ENCODE data around the gene AGBL1.

- TF ChIP-seq CTCF (IDR thresholded peaks at IDR 0.05; ENCODE audit: insufficient read depth, low read length) (no peak), POLR2AphosphoS5 (IDR thresholded peaks at IDR 0.05; ENCODE audit: low read depth) (no peak)
These were observed 436.0 kb downstream of the AGBL1 start for GRCh38 chr15:86515625-86516024.

Measured in HL-60 (cell line).